Measurements from ENCODE around the gene CD38. TPM values are rescaled to one million over a fixed set of nuclear protein-coding genes. Genes with fewer than 3 reads are reported as not detected.

CD38 gene
- total and polyA plus RNA-seq, 2 donors (not counting 1 experiment from before 2014, with no cell fraction given) = 0.02 TPM; not detected in 1

- H3K4me1 ChIP-seq (ENCODE audit: control insufficient read depth, extremely low read depth, insufficient read depth, low read length) = no peaks in the 10 kb centered on the region
- H3K4me2 ChIP-seq (ENCODE audit: extremely low read depth, insufficient read depth, low read length) = peak overlapping the region; percentile 83
- no peak overlapping the region for H3K9ac ChIP-seq (ENCODE audit: insufficient read depth, low read length)
- no peaks in the 10 kb centered on the region for H4K20me1 ChIP-seq (ENCODE audit: control insufficient read depth, extremely low read depth, insufficient read depth, low read length)
- H3K27me3 ChIP-seq (ENCODE audit: control insufficient read depth, insufficient read depth, low read length) = peaks cover 19% of the 10 kb centered on the region
- H3K27ac ChIP-seq (ENCODE audit: insufficient read depth, low read length) = no peak overlapping the region
- H3K9me3 ChIP-seq (ENCODE audit: control insufficient read depth, insufficient read depth, low read depth, low read length) = no peaks in the 10 kb centered on the region
- TF ChIP-seq EZH2 (IDR thresholded peaks at IDR 0.05; ENCODE audit: low read length, missing control alignments) = no peak
- TF ChIP-seq CTCF (conservative IDR thresholded peaks at IDR 0.05 in 1 of 2, IDR thresholded peaks at IDR 0.05 in 1 of 2; ENCODE audit: low read depth in 1 of 2, low read length in 2 of 2) = no peak
- no peaks in the 10 kb centered on the region for H3K79me2 ChIP-seq (ENCODE audit: control insufficient read depth, insufficient read depth, low read length)
- no peak for DNase-seq (ENCODE audit: low read depth in 2 of 2)
- peak overlapping the region in 3 of 4 experiments; percentile 13 to 68 (median 55) for H3K4me3 ChIP-seq (replicated peaks in 1 of 4; ENCODE audit: control extremely low read depth in 1 of 4, insufficient read depth in 1 of 4, low read depth in 3 of 4, low read length in 4 of 4)
- no peaks in the 10 kb centered on the region for H3K36me3 ChIP-seq (ENCODE audit: control insufficient read depth, insufficient read depth, low read length)
- H2AFZ ChIP-seq (ENCODE audit: low read length) = no peak overlapping the region
Observed at GRCh38 chr4:15779809-15780208, 1.7 kb downstream of the CD38 start.

GRCh38 chr4:15781427-15782095, 3.4 kb downstream of the CD38 start:
- no peaks in the 10 kb centered on the region for H3K79me2 ChIP-seq (ENCODE audit: control insufficient read depth, insufficient read depth, low read length)
- H3K4me1 ChIP-seq (ENCODE audit: control insufficient read depth, extremely low read depth, insufficient read depth, low read length) = no peaks in the 10 kb centered on the region
- H3K27ac ChIP-seq (ENCODE audit: insufficient read depth, low read length) = no peak overlapping the region
- peaks cover 16% of the 10 kb centered on the region for H3K27me3 ChIP-seq (ENCODE audit: control insufficient read depth, insufficient read depth, low read length)
- no peak overlapping the region for H2AFZ ChIP-seq (ENCODE audit: low read length)
- no peak for DNase-seq (ENCODE audit: low read depth in 2 of 2)
- no peak overlapping the region for H3K4me2 ChIP-seq (ENCODE audit: extremely low read depth, insufficient read depth, low read length)
- no peak for TF ChIP-seq EZH2 (IDR thresholded peaks at IDR 0.05; ENCODE audit: low read length, missing control alignments)
- TF ChIP-seq CTCF (conservative IDR thresholded peaks at IDR 0.05 in 1 of 2, IDR thresholded peaks at IDR 0.05 in 1 of 2; ENCODE audit: low read depth in 1 of 2, low read length in 2 of 2) = no peak
- no peaks in the 10 kb centered on the region for H3K9me3 ChIP-seq (ENCODE audit: control insufficient read depth, insufficient read depth, low read depth, low read length)
- H4K20me1 ChIP-seq (ENCODE audit: control insufficient read depth, extremely low read depth, insufficient read depth, low read length) = no peaks in the 10 kb centered on the region
- H3K9ac ChIP-seq (ENCODE audit: insufficient read depth, low read length) = no peak overlapping the region
- H3K36me3 ChIP-seq (ENCODE audit: control insufficient read depth, insufficient read depth, low read length) = no peaks in the 10 kb centered on the region
- H3K4me3 ChIP-seq (replicated peaks in 1 of 4; ENCODE audit: control extremely low read depth in 1 of 4, insufficient read depth in 1 of 4, low read depth in 3 of 4, low read length in 4 of 4) = no peak overlapping the region

GRCh38 chr4:15783676-15784075, 5.5 kb downstream of the CD38 start:
- no peak overlapping the region for H3K9ac ChIP-seq (ENCODE audit: insufficient read depth, low read length)
- no peak overlapping the region for H2AFZ ChIP-seq (ENCODE audit: low read length)
- no peak for TF ChIP-seq EZH2 (IDR thresholded peaks at IDR 0.05; ENCODE audit: low read length, missing control alignments)
- no peak for TF ChIP-seq CTCF (conservative IDR thresholded peaks at IDR 0.05 in 1 of 2, IDR thresholded peaks at IDR 0.05 in 1 of 2; ENCODE audit: low read depth in 1 of 2, low read length in 2 of 2)
- H3K36me3 ChIP-seq (ENCODE audit: control insufficient read depth, insufficient read depth, low read length) = no peaks in the 10 kb centered on the region
- no peaks in the 10 kb centered on the region for H3K79me2 ChIP-seq (ENCODE audit: control insufficient read depth, insufficient read depth, low read length)
- no peak overlapping the region for H3K4me2 ChIP-seq (ENCODE audit: extremely low read depth, insufficient read depth, low read length)
- H3K9me3 ChIP-seq (ENCODE audit: control insufficient read depth, insufficient read depth, low read depth, low read length) = no peaks in the 10 kb centered on the region
- H4K20me1 ChIP-seq (ENCODE audit: control insufficient read depth, extremely low read depth, insufficient read depth, low read length) = no peaks in the 10 kb centered on the region
- H3K27me3 ChIP-seq (ENCODE audit: control insufficient read depth, insufficient read depth, low read length) = peaks cover under 1% of the 10 kb centered on the region
- no peak overlapping the region for H3K4me3 ChIP-seq (replicated peaks in 1 of 4; ENCODE audit: control extremely low read depth in 1 of 4, insufficient read depth in 1 of 4, low read depth in 3 of 4, low read length in 4 of 4)
- DNase-seq (ENCODE audit: low read depth in 2 of 2) = no peak
- H3K27ac ChIP-seq (ENCODE audit: insufficient read depth, low read length) = no peak overlapping the region
- no peaks in the 10 kb centered on the region for H3K4me1 ChIP-seq (ENCODE audit: control insufficient read depth, extremely low read depth, insufficient read depth, low read length)

Measured in fibroblast of lung (primary cell).